Measurements from ENCODE around the gene NATD1.
"Not testable (repeated sequence)": the region's sequence is repeated elsewhere in the genome, so short reads cannot be mapped to it uniquely, and the experiment has no call there.

The NATD1 gene

DNA sequence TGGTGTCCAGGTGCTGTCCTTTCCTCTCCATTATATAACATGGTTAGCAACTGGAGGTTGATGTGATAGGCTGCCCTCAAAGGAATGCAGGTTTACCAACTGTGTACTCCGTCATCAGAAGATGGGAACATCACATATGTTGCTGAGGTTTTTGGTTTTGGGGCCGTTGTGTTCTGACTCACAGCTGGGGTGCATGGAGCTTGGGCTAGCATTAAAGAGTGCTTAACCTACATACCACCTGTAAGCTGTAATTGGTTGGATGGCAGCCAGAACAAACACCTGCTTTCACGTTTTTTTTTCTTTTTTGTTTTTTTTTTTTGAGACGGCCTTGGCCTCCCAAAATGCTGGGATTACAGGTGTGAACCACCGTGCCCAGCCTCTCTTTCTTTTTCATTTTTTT, 60.2 kb downstream of the NATD1 start:
- H3K9ac ChIP-seq (ENCODE audit: insufficient read length), result no peak overlapping the region
- TF ChIP-seq FOXP2 (optimal IDR thresholded peaks at IDR 0.05; ENCODE audit: control extremely low read depth, extremely low read length, insufficient read depth) (no peak), POLR2AphosphoS5 (IDR thresholded peaks at IDR 0.05; ENCODE audit: borderline replicate concordance, low read depth, low read length) (no peak), EZH2 (IDR thresholded peaks at IDR 0.05) (no peak)
- no peak overlapping the region for H3K27ac ChIP-seq
- H3K36me3 ChIP-seq (ENCODE audit: insufficient read depth, low read length), result peaks cover 10% of the 10 kb centered on the region; the same call in 1 of the 2 replicates
- H3K9me3 ChIP-seq (ENCODE audit: low read depth, low read length), result no peaks in the 10 kb centered on the region
- no peak for DNase-seq (ENCODE audit: low read depth, low spot score)
- no peak overlapping the region for H3K4me3 ChIP-seq

DNA sequence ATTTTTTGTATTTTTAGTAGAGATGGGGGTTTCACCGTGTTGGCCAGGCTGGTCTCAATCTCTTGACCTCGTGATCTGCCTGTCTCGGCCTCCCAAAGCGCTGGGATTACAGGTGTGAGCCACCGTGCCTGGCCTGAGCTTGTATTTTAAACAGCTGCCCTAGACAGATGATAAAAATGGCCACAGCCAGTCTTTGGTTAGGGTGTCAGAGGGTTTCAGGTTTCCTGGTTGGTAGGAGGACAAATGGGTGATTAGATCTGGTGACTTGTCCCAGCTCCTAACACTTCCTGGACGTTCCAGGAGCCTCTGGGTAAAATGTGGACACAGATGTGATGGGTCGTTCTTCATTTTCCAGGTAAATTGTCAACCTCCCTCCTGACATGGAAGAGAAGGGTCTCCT, 60.8 kb downstream of the NATD1 start:
- not testable (repeated sequence) for H3K9me3 ChIP-seq (ENCODE audit: low read depth, low read length); H3K36me3 ChIP-seq (ENCODE audit: insufficient read depth, low read length); H3K27ac ChIP-seq; H3K4me3 ChIP-seq; H3K9ac ChIP-seq (ENCODE audit: insufficient read length); DNase-seq (ENCODE audit: low read depth, low spot score)

DNA sequence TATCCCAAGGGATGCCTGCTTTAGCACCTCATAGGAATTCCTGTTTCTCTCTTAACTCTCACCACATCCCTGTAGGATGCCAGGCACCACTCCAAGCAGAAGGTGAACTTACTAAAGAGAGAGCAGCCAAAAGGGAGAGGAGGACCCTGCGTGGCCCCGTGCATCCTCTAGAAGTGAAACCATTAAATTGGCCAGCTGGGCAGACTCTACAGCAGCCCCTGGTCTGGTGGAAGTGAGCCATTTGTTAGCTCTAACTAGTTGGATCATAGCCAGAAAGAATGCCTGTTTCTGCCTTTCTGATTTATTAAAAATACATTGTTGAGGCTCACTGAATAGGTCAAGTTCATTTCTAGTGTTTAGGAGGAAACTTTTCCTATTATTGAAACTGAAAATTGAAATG, 61.5 kb downstream of the NATD1 start:
- Histone ChIP-seq H3K9me3 (ENCODE audit: low read depth, low read length) (no peaks in the 10 kb centered on the region), H3K36me3 (ENCODE audit: insufficient read depth, low read length) (no peaks in the 10 kb centered on the region), H3K27ac (no peak overlapping the region), H3K4me3 (no peak overlapping the region), H3K9ac (ENCODE audit: insufficient read length) (no peak overlapping the region)
- TF ChIP-seq FOXP2 (optimal IDR thresholded peaks at IDR 0.05; ENCODE audit: control extremely low read depth, extremely low read length, insufficient read depth) (no peak), POLR2AphosphoS5 (IDR thresholded peaks at IDR 0.05; ENCODE audit: borderline replicate concordance, low read depth, low read length) (no peak), EZH2 (IDR thresholded peaks at IDR 0.05) (no peak)
- no peak for DNase-seq (ENCODE audit: low read depth, low spot score)

DNA sequence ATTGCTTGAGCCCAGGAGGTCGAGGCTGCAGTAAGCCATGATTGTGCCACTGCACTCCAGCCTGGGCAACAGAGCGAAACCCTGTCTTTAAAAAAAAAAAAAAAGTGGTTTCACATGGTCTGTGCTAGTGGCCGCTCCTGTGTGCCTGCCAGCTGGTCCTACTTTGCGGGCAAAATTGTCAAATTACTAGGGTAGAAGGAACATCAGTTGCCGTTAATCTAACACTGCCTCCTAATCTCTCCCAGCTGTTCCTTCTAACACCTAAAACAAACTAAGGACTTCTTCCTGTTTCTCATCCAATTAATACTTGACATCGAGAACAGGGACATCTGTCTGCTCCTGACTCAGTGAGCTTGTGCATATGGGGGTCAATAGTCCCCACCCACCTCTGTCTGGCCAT, 63.1 kb downstream of the NATD1 start:
- Histone ChIP-seq H3K27ac (no peak overlapping the region), H3K9me3 (ENCODE audit: low read depth, low read length) (no peaks in the 10 kb centered on the region), H3K9ac (ENCODE audit: insufficient read length) (no peak overlapping the region), H3K36me3 (ENCODE audit: insufficient read depth, low read length) (no peaks in the 10 kb centered on the region), H3K4me3 (no peak overlapping the region)
- no peak for DNase-seq (ENCODE audit: low read depth, low spot score)
- TF ChIP-seq EZH2 (IDR thresholded peaks at IDR 0.05) (no peak), FOXP2 (optimal IDR thresholded peaks at IDR 0.05; ENCODE audit: control extremely low read depth, extremely low read length, insufficient read depth) (no peak), POLR2AphosphoS5 (IDR thresholded peaks at IDR 0.05; ENCODE audit: borderline replicate concordance, low read depth, low read length) (no peak)

DNA sequence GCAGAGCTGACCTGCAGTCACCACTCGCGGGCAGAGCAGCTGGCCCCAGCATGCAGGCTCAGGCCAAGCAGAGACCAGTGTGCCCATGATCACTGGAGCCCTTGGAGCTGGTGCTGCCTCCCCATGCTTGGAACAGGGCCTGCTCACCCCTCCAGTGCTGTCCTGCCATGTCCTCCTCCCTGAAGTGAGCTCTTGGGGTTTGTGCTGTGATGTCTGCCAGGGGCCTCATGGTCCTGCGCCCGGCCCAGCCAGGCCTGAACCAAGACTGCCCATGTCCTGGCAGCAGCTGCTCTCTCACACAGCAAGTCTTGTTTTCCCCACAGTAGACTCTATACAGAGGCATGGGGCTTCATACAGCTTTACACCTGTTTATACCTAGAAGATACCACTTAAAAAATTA, 63.8 kb downstream of the NATD1 start:
- Histone ChIP-seq H3K9ac (ENCODE audit: insufficient read length) (no peak overlapping the region), H3K4me3 (no peak overlapping the region), H3K36me3 (ENCODE audit: insufficient read depth, low read length) (no peaks in the 10 kb centered on the region), H3K9me3 (ENCODE audit: low read depth, low read length) (no peaks in the 10 kb centered on the region), H3K27ac (no peak overlapping the region)
- no peak for TF ChIP-seq FOXP2 (optimal IDR thresholded peaks at IDR 0.05; ENCODE audit: control extremely low read depth, extremely low read length, insufficient read depth)
- no peak for DNase-seq (ENCODE audit: low read depth, low spot score)

Data from SK-N-MC (cell line).